Measurements from ENCODE around the gene C3orf52. TPM values are rescaled to one million over a fixed set of nuclear protein-coding genes. Genes with fewer than 3 reads are reported as not detected.

C3orf52 gene
- total and polyA plus RNA-seq, 2 experiments from 2014 or later, result 9.3 to 20.7 TPM

- no peak overlapping the region for H3K4me3 ChIP-seq
- TF ChIP-seq EZH2phosphoT487 (IDR thresholded peaks at IDR 0.05; ENCODE audit: low read depth, severe bottlenecking, unreplicated experiment) (no peak), EZH2 (IDR thresholded peaks at IDR 0.05; ENCODE audit: borderline replicate concordance) (no peak), CTCF (IDR thresholded peaks at IDR 0.05; ENCODE audit: poor library complexity) (no peak)
- H3K4me2 ChIP-seq, result no peak overlapping the region
- H3K79me2 ChIP-seq, result no peaks in the 10 kb centered on the region
- no peaks in the 10 kb centered on the region for H3K9me2 ChIP-seq (replicated peaks; ENCODE audit: insufficient read depth)
- H3K27ac ChIP-seq, result no peak overlapping the region
- H3K9me3 ChIP-seq (ENCODE audit: low read depth), result no peaks in the 10 kb centered on the region
- H3K4me1 ChIP-seq (ENCODE audit: insufficient read depth), result no peaks in the 10 kb centered on the region
- no peak overlapping the region for H2AFZ ChIP-seq
- no peaks in the 10 kb centered on the region for H3K36me3 ChIP-seq (replicated peaks; ENCODE audit: insufficient read depth, low read depth)
- no peaks in the 10 kb centered on the region for H4K20me1 ChIP-seq (ENCODE audit: insufficient read depth, poor library complexity, severe bottlenecking)
- no peaks in the 10 kb centered on the region for H3K27me3 ChIP-seq
- WGBS (ENCODE audit: low lambda C conversion rate, missing lambda C conversion rate), result 92% methylated on average over 2 of the region's 2 CpGs
- no peak for DNase-seq (ENCODE audit: low spot score)
Measured at GRCh38 chr3:112121577-112122547, 35.7 kb downstream of the C3orf52 start.

DNA sequence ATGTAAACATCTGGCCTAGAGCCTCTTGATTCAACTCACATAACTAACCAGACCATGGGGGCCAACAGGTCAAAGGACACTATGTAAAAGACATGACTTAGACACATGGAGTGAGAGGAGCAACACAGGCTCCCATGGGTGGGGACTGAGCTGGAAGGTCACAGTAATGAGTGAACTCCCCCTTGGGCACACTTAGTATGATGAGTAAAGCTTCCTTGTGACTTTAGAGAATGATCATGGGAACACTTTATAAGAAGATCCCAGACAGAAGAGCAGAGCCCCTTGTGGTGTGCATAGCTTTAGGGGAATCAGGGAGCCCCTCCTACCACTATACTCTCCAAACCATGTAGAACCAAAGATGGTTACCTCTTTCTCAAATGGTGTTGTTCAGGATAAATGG, 36.7 kb downstream of the C3orf52 start:
- no peak overlapping the region for H2AFZ ChIP-seq
- H3K9me2 ChIP-seq (replicated peaks; ENCODE audit: insufficient read depth), result no peaks in the 10 kb centered on the region
- no peaks in the 10 kb centered on the region for H4K20me1 ChIP-seq (ENCODE audit: insufficient read depth, poor library complexity, severe bottlenecking)
- no peak overlapping the region for H3K27ac ChIP-seq
- no peak overlapping the region for H3K4me3 ChIP-seq
- no peak for TF ChIP-seq CTCF (IDR thresholded peaks at IDR 0.05; ENCODE audit: poor library complexity)
- TF ChIP-seq EZH2phosphoT487 (IDR thresholded peaks at IDR 0.05; ENCODE audit: low read depth, severe bottlenecking, unreplicated experiment), result no peak
- no peak for TF ChIP-seq EZH2 (IDR thresholded peaks at IDR 0.05; ENCODE audit: borderline replicate concordance)
- no peaks in the 10 kb centered on the region for H3K4me1 ChIP-seq (ENCODE audit: insufficient read depth)
- no peak overlapping the region for H3K4me2 ChIP-seq
- no peaks in the 10 kb centered on the region for H3K27me3 ChIP-seq
- H3K36me3 ChIP-seq (replicated peaks; ENCODE audit: insufficient read depth, low read depth), result no peaks in the 10 kb centered on the region
- H3K79me2 ChIP-seq, result no peaks in the 10 kb centered on the region
- H3K9me3 ChIP-seq (ENCODE audit: low read depth), result no peaks in the 10 kb centered on the region
- DNase-seq (ENCODE audit: low spot score), result no peak

GRCh38 chr3:112123548-112123947, 37.4 kb downstream of the C3orf52 start:
- Histone ChIP-seq H4K20me1 (ENCODE audit: insufficient read depth, poor library complexity, severe bottlenecking) (no peaks in the 10 kb centered on the region), H3K9me3 (ENCODE audit: low read depth) (no peaks in the 10 kb centered on the region), H3K36me3 (replicated peaks; ENCODE audit: insufficient read depth, low read depth) (no peaks in the 10 kb centered on the region), H3K4me3 (no peak overlapping the region), H3K9me2 (replicated peaks; ENCODE audit: insufficient read depth) (no peaks in the 10 kb centered on the region), H3K79me2 (no peaks in the 10 kb centered on the region), H3K4me2 (no peak overlapping the region), H2AFZ (no peak overlapping the region), H3K4me1 (ENCODE audit: insufficient read depth) (no peaks in the 10 kb centered on the region), H3K27ac (no peak overlapping the region), H3K27me3 (no peaks in the 10 kb centered on the region)
- TF ChIP-seq CTCF (IDR thresholded peaks at IDR 0.05; ENCODE audit: poor library complexity), result no peak
- 100% methylated on average over 2 of the region's 2 CpGs for WGBS (ENCODE audit: low lambda C conversion rate, missing lambda C conversion rate)
- DNase-seq (ENCODE audit: low spot score), result no peak
